Measurements from ENCODE around the gene RPS15.

The RPS15 gene

GRCh38 chr19:1421218-1421957, 16.8 kb upstream of the RPS15 start:
- H3K4me1 Mint-ChIP-seq = peaks cover 12 to 30% of the 10 kb centered on the region in 2 donors
- H3K36me3 Mint-ChIP-seq = peaks cover 45 to 69% of the 10 kb centered on the region in 2 donors
- no peak overlapping the region for H3K27ac Mint-ChIP-seq

DNA sequence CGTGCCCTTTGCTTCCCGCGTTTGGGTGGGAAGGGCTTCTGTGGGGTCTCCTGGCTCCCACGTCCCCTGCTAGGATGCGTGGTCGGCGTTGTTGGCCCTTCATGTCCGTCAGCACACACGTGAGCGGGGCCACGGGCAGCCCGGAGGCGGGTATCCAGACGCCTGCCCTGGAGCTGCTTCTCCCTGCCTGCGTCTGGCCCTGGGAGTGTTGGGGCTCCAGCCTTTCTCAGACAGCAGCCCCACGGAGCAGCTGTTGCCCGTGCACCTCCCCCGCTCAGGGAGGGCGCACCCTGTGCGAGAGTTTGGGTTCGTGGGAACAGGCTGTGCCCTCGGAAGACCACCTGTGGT, 16.3 kb upstream of the RPS15 start:
- H3K4me3 Mint-ChIP-seq = no peak overlapping the region
- no peaks in the 10 kb centered on the region for H3K9me3 Mint-ChIP-seq
- no peak overlapping the region for H3K27ac Mint-ChIP-seq
- peaks cover 42 to 67% of the 10 kb centered on the region in 2 donors for H3K36me3 Mint-ChIP-seq
- peaks cover 12 to 26% of the 10 kb centered on the region in 2 donors for H3K4me1 Mint-ChIP-seq
- no peak for DNase-seq
- ATAC-seq (replicated peaks) = no peak
- H3K27me3 Mint-ChIP-seq = no peaks in the 10 kb centered on the region

More at GRCh38 chr19:1421218-1421957, 16.8 kb upstream of the RPS15 start:
- H3K27me3 Mint-ChIP-seq = no peaks in the 10 kb centered on the region
- H3K4me3 Mint-ChIP-seq = no peak overlapping the region
- DNase-seq = no peak
- no peaks in the 10 kb centered on the region for H3K9me3 Mint-ChIP-seq
- ATAC-seq (replicated peaks) = no peak

DNA sequence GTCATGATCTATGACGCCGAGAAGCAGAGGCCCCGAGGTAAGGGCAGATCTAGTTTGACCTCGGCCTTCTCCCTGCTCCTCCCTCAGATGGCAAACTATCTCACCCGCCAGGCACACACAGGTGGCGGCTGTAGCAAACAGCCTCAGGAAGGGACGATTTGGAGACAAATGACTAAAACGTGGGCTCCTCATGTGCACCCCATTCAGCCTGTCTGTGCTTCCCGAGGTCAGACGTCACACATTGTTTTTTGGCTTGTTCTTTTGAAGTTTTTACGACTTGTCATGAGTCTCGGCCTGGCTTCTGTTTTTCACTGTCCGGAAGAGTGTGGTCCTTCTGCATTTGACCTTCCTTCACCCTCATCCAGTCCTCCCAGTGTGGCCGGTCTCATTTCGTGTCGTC, 15.8 kb upstream of the RPS15 start:
- Mint-ChIP-seq H3K4me1 (peaks cover 10 to 23% of the 10 kb centered on the region in 2 donors), H3K36me3 (peaks cover 42 to 65% of the 10 kb centered on the region in 2 donors), H3K27me3 (no peaks in the 10 kb centered on the region), H3K9me3 (no peaks in the 10 kb centered on the region), H3K4me3 (no peak overlapping the region), H3K27ac (no peak overlapping the region)
- ATAC-seq (replicated peaks) (no peak), DNase-seq (no peak)

GRCh38 chr19:1422943-1423342, 15.3 kb upstream of the RPS15 start:
- Mint-ChIP-seq H3K27me3 (no peaks in the 10 kb centered on the region), H3K27ac (no peak overlapping the region), H3K4me1 (peaks cover 6 to 19% of the 10 kb centered on the region in 2 donors), H3K36me3 (peaks cover 39 to 59% of the 10 kb centered on the region in 2 donors), H3K9me3 (no peaks in the 10 kb centered on the region), H3K4me3 (no peak overlapping the region)
- ATAC-seq (replicated peaks) (no peak), DNase-seq (no peak)

- no peak for ATAC-seq (replicated peaks)
- H3K36me3 Mint-ChIP-seq = peaks cover 39 to 56% of the 10 kb centered on the region in 2 donors
These were observed 14.6 kb upstream of the RPS15 start for GRCh38 chr19:1423436-1424191.

DNA sequence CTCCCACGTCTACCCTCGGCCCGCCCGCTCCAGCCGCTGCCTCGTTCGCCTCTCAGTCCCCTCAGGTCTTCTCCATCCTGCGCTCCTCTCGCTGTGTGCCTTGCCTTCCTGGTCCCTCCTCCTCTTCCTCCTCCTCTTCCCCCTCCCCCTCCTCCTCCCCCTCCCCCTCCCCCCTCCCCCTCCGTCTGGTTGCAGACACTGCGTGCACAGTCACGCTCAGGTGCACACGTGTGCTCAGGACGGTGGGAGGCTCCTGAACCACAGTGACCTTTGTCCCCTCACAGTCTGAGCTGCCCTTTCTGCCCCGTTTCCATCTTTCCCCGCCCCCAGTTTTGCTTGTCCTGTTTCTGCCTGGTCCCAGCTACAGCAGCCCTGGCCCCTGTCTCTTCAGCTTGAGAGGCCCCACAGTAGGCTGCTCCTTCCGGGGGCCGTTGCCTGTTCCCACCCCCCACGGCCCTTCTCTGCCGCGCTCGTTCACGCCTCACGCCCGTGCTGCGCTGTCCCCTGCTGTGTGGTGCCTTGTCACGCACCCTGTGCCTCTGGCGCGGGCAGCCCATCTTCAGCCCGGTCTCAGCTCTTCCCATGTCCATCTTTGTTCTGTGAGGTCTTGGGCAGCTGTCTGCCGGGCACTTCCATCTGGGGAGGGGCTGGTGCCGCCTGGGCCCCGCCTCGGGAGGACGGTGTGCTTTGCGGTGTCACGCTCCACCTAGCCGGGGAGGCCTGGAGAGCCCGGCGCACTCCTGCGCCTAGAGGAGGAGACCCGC, 13.8 kb upstream of the RPS15 start:
- no peak for DNase-seq
- H3K27me3 Mint-ChIP-seq = no peaks in the 10 kb centered on the region
- H3K36me3 Mint-ChIP-seq = peaks cover 34 to 48% of the 10 kb centered on the region in 2 donors

More at GRCh38 chr19:1423436-1424191, 14.6 kb upstream of the RPS15 start:
- Mint-ChIP-seq H3K27ac (no peak overlapping the region), H3K9me3 (no peaks in the 10 kb centered on the region), H3K4me1 (peaks cover 6 to 19% of the 10 kb centered on the region in 2 donors), H3K27me3 (no peaks in the 10 kb centered on the region), H3K4me3 (no peak overlapping the region)
- no peak for DNase-seq

DNA sequence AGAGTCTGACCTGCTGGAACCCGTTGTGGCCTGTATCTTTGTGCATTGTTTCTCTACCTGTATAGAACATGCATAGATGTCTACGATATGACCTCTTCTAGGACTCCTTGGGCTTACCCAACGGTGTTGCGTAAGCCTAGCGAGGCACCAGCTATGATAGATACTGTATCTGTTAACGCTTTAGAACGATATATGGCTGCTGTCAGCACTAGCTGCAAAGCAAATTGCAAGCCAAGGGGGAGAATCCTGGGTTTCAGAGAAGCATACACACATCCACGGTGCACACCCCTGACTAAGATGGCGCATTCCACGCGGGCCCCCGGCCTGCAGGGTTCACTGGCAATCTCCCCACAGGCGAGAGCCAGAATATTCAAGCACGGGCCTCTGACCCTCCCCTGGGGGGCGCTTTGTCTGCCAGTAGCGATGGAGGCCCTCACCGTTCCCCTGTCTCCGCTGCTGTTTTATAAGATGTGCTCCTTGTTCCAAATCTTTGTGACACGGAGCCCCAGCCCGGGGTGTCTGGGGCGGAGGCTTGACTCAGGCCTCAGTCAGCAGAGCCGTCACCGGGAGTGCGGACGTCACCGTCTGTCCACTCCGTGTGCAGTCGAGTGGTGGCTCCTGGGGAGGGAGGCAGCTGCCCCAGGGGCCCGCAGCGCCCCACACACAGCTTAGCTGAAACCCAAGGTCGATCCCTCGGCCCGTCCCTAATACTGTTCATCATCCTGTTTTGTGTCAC, 12.9 kb upstream of the RPS15 start:
- DNase-seq (no peak), ATAC-seq (replicated peaks) (no peak)
- H3K27ac Mint-ChIP-seq = peak overlapping the region; percentile 77
- H3K4me3 Mint-ChIP-seq = no peak overlapping the region
- H3K36me3 Mint-ChIP-seq = peaks cover 33 to 47% of the 10 kb centered on the region in 2 donors
- peaks cover 4 to 19% of the 10 kb centered on the region in 2 donors for H3K4me1 Mint-ChIP-seq
- H3K9me3 Mint-ChIP-seq = no peaks in the 10 kb centered on the region
- H3K27me3 Mint-ChIP-seq = no peaks in the 10 kb centered on the region

More for the DNA sequence above, 13.8 kb upstream of the RPS15 start:
- Mint-ChIP-seq H3K27ac (no peak overlapping the region), H3K9me3 (no peaks in the 10 kb centered on the region), H3K4me1 (peaks cover 4 to 19% of the 10 kb centered on the region in 2 donors), H3K4me3 (no peak overlapping the region)
- peak in 1 of 2 donors; percentile 34 for ATAC-seq (replicated peaks)

DNA sequence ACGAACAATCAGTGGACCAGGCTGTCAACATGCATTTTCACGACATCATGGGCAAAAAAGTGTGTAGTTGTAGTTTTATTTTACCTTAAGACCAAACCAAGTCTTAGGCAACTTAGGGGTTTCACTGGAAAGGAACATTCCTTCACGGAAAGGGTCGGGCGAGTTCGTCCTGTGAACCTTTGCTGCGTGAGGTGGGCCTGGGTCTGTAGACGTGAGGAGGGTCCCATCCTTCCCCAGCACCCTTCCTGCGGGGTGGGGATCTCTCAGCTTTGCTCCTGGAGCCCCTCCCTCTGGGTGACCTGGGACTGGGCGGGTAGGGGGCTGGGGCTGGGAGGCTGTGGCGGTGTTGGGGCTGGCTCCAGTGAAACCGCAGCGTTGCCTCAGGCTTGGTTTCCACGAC, 12.3 kb upstream of the RPS15 start:
- Mint-ChIP-seq H3K9me3 (no peaks in the 10 kb centered on the region), H3K27me3 (no peaks in the 10 kb centered on the region), H3K4me1 (peaks cover 4 to 19% of the 10 kb centered on the region in 2 donors), H3K36me3 (peaks cover 33 to 43% of the 10 kb centered on the region in 2 donors), H3K4me3 (no peak overlapping the region), H3K27ac (peak overlapping the region; percentile 51)
- ATAC-seq (replicated peaks) = no peak
- DNase-seq = no peak

DNA sequence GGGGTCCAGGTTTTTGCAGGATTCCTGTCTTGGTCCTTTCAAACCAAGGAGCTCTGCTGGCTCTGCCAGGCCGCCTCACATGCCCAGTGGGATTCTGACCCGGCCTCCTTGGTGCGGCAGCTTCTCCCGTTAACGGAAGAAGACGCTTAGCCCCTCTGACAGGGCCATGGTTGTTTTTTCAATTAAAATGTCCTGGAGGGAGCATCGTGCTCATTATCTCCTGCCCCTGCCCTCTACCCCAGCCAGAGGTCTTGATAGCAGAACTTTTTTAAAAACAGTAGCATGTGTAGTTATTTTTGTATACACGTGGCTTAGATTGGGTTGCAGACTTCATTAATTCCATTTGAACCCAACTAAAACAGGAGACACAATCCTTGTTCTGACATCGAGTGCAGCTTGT, 11.5 kb upstream of the RPS15 start:
- H3K4me3 Mint-ChIP-seq = no peak overlapping the region
- peaks cover 4 to 19% of the 10 kb centered on the region in 2 donors for H3K4me1 Mint-ChIP-seq
- peaks cover 29 to 44% of the 10 kb centered on the region in 2 donors for H3K36me3 Mint-ChIP-seq
- DNase-seq (no peak), ATAC-seq (replicated peaks) (no peak)
- H3K9me3 Mint-ChIP-seq = no peaks in the 10 kb centered on the region
- no peaks in the 10 kb centered on the region for H3K27me3 Mint-ChIP-seq
- no peak overlapping the region for H3K27ac Mint-ChIP-seq

DNA sequence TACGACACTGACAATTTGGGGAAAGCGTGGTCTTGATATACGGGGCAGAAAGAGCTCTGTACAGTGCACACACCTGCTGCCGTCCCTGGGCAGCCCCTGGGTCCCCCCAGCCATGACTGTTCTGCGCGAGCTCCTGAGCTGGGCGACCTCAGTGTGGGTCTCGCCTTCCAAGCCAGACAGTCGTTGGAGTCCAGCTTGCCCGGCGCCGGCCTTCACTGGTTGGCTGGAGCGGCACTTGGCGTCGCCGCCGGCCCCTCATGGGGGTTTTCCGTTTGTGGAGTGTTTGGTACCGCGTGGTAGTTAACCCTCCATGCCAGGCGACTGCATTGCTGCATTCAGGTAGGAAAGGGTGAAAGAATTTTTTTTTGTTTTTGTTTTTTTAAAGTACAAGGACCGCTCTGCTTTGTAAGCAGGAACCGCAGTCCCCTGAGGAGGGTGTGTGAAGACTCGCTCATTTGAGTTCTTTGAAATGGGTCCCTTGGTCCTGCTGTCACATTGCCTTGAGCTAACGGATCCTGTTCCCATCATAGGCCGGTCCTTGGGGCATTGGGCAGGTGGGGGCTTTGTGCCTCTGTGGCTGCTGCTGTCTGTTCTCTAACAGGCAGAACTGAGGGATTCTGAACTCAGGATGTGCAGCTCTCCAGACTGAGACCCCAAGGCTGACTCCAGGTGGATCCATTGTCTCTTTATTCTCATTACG, 10.8 kb upstream of the RPS15 start:
- H3K9me3 Mint-ChIP-seq = no peaks in the 10 kb centered on the region
- H3K36me3 Mint-ChIP-seq = peaks cover 30 to 43% of the 10 kb centered on the region in 2 donors
- H3K27ac Mint-ChIP-seq = peak overlapping the region; percentile 59
- H3K27me3 Mint-ChIP-seq = no peaks in the 10 kb centered on the region
- ATAC-seq (replicated peaks) = no peak
- H3K4me1 Mint-ChIP-seq = peaks cover 4 to 19% of the 10 kb centered on the region in 2 donors
- DNase-seq = no peak
- H3K4me3 Mint-ChIP-seq = no peak overlapping the region

- H3K27ac Mint-ChIP-seq = no peak overlapping the region
- H3K4me1 Mint-ChIP-seq = peaks cover 4 to 13% of the 10 kb centered on the region in 2 donors
- DNase-seq = no peak
- H3K9me3 Mint-ChIP-seq = no peaks in the 10 kb centered on the region
- no peak overlapping the region for H3K4me3 Mint-ChIP-seq
- H3K27me3 Mint-ChIP-seq = no peaks in the 10 kb centered on the region
- H3K36me3 Mint-ChIP-seq = peaks cover 31 to 33% of the 10 kb centered on the region in 2 donors
- ATAC-seq (replicated peaks) = no peak
These were observed 9.3 kb upstream of the RPS15 start for GRCh38 chr19:1428738-1429391.

- Mint-ChIP-seq H3K27me3 (no peaks in the 10 kb centered on the region), H3K27ac (peak overlapping the region; percentile 69), H3K4me1 (peaks cover 4 to 9% of the 10 kb centered on the region in 2 donors), H3K9me3 (no peaks in the 10 kb centered on the region), H3K4me3 (no peak overlapping the region), H3K36me3 (peaks cover 24 to 25% of the 10 kb centered on the region in 2 donors)
- ATAC-seq (replicated peaks) (no peak), DNase-seq (no peak)
These were observed 8.4 kb upstream of the RPS15 start for GRCh38 chr19:1429750-1430149.

DNA sequence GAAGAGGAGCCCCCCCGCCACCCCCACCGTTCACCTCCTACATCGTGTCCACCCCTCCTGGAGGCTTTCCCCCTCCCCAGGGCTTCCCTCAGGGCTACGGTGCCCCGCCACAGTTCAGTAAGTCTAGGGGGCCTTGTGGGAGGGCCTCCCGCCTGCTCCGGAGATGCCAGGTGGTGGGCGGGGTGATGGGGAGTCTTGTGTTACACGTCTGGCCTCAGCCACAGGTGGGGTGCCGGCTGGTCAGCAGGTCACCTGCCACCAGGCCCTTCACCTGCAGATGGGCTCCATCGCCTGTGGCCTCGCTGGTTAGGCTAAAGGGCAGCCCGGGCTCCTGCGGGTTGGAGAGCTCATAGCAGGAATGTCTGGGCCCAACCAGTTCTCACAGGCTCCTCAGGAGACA, 8.0 kb upstream of the RPS15 start:
- Mint-ChIP-seq H3K9me3 (no peaks in the 10 kb centered on the region), H3K27ac (no peak overlapping the region), H3K4me3 (no peak overlapping the region), H3K4me1 (peaks cover 2 to 5% of the 10 kb centered on the region in 2 donors), H3K27me3 (no peaks in the 10 kb centered on the region), H3K36me3 (peaks cover 21 to 22% of the 10 kb centered on the region in 2 donors)
- DNase-seq (no peak), ATAC-seq (replicated peaks) (no peak)

Measured in stimulated activated naive B cell treated with anti-CD40 and anti-IgM and Interleukin-4, amounts not matched to agents 10 μg/mL and 1 μg/mL and 100 μg/mL, for 72 hours (primary cell).